NB4 (cell line): Measurements from ENCODE around the gene TNN.

ENCODE experiments used
- DNase-seq: peaks from one replicate; pipeline ENCODE4 v3.0.0; 2010; ENCODE audit warnings: low read depth
- H3K4me3 ChIP-seq: one replicate; pipeline ENCODE4 v1.5.1; 2011; ENCODE audit warnings: mild to moderate bottlenecking, low read depth, low read length, moderate library complexity
- CTCF ChIP-seq: IDR thresholded peaks from one replicate; pipeline ENCODE4 v1.5.1; 2012; ENCODE audit warnings: low read depth, low read length
- MYC ChIP-seq: IDR thresholded peaks from 2 replicates; pipeline ENCODE4 v1.6.1; 2011; ENCODE audit warnings: low read depth, low read length
- POLR2A ChIP-seq: IDR thresholded peaks from 2 replicates; pipeline ENCODE4 v1.6.1; 2011; ENCODE audit warnings: mild to moderate bottlenecking; ENCODE audit not compliant: insufficient read length; ENCODE audit errors: extremely low read depth
- TF ChIP-seq, protein P1 (sequence below): IDR thresholded peaks from 2 replicates; pipeline ENCODE4 v1.6.1; 2011; ENCODE audit warnings: low read depth, low read length

Gene TNN

DNA sequence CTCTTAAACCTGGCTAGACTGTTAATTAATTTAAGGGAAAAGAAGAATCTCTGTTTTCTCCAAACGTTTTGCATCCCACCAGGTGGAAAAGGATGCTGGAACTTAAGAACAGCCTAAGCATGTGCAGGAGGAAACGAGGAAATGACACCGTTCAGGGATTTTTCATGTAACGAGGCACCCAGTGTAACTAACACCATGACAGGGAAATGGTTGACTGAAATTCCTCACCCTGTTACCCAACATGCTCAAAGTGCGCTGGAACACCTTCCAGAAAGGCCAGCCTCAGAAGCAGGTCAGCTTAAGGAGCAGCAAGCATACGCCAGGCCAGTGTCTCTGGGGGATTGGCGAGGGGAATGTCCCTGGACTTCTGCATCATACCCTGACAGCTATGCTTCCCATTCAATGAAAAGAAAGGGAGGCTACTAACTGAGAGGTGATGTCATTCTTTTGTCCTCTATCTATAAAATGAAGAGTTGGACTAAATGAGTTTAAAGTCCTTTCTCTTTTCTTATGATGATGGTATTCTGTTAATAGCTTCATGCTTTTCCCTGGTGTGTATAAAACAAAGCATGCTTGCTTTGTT lies 21.6 kb downstream of the TNN start:
- no peak for DNase-seq
- H3K4me3 ChIP-seq = no peak overlapping the region
- TF ChIP-seq, protein P1, sequence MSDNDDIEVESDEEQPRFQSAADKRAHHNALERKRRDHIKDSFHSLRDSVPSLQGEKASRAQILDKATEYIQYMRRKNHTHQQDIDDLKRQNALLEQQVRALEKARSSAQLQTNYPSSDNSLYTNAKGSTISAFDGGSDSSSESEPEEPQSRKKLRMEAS = no peak
- TF ChIP-seq CTCF = no peak

DNA sequence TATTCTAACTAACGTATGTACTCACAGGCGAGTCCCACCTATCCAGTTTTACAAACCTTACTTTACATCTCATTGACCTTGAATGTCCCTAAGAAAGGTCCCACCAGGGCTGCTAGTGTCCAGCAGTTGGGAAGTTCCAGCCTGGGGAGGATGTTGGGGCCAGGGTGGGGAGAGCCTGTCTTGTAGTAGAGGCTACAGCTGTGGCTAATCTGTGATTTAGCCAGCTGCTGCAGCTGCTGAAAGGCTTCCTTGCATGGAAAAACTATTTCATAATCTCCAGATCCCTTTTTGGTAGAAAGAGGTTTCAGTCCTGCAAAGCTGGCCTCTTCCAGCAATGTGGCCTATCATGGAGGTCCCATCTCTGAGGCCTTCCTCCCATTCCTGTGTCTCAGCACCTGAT lies 23.1 kb downstream of the TNN start:
- DNase-seq = no peak
- TF ChIP-seq, protein P1 = no peak
- TF ChIP-seq CTCF = no peak
- no peak for TF ChIP-seq POLR2A
- TF ChIP-seq MYC = no peak
- H3K4me3 ChIP-seq = no peak overlapping the region

- no peak for DNase-seq
- TF ChIP-seq, protein P1 = no peak
- no peak for TF ChIP-seq MYC
- H3K4me3 ChIP-seq = no peak overlapping the region
Observed at GRCh38 chr1:175094626-175095025, 27.0 kb downstream of the TNN start.

DNA sequence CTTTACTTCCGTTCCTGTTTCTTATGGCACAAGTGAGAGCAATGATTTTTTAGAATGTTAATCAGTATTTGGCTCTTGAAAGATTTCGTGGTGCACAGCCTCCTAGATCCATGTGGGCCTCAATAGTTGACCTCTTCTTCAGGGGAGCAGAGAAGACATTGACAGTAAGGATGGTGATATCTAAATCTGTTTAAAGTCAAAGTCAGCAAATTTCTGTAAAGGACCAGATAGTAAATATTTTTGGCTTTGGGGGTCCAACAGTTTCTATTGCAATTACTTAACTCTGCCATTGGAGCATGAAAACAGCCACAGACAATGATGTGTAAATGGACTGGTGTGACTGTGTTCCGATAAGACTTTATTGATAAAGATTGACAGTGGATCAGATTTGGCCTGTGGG lies 27.4 kb downstream of the TNN start:
- H3K4me3 ChIP-seq = no peak overlapping the region
- TF ChIP-seq MYC (no peak), CTCF (no peak), POLR2A (no peak)
- TF ChIP-seq, protein P1 = no peak
- no peak for DNase-seq

- no peak for TF ChIP-seq CTCF
- no peak for TF ChIP-seq POLR2A
- TF ChIP-seq, protein P1 = no peak
- no peak for DNase-seq
- H3K4me3 ChIP-seq = no peak overlapping the region
Observed at GRCh38 chr1:175095978-175096607, 28.5 kb downstream of the TNN start.

GRCh38 chr1:175097361-175097760 lies 29.7 kb downstream of the TNN start:
- DNase-seq = no peak
- no peak overlapping the region for H3K4me3 ChIP-seq
- TF ChIP-seq MYC = no peak
- TF ChIP-seq, protein P1 = no peak
- no peak for TF ChIP-seq POLR2A
- TF ChIP-seq CTCF = no peak
